ENCODE data around the gene CADM1. TPM values are rescaled to one million over a fixed set of nuclear protein-coding genes. Genes with fewer than 3 reads are reported as not detected.

CADM1 gene
- total RNA-seq, 1 experiment from 2014 or later: 0.79 TPM

- H3K27me3 ChIP-seq (ENCODE audit: insufficient read depth, low read length): no peaks in the 10 kb centered on the region
- no peak overlapping the region for H3K4me2 ChIP-seq (ENCODE audit: low read length)
- no peaks in the 10 kb centered on the region for H3K36me3 ChIP-seq (ENCODE audit: control insufficient read depth in 1 of 2, insufficient read depth in 2 of 2, low read length in 2 of 2)
- H3K4me3 ChIP-seq (replicated peaks in 1 of 2; ENCODE audit: low read depth in 1 of 2, low read length in 2 of 2): no peak overlapping the region
- no peaks in the 10 kb centered on the region for H3K4me1 ChIP-seq (ENCODE audit: control insufficient read depth in 1 of 2, insufficient read depth in 2 of 2, low read length in 2 of 2)
- TF ChIP-seq REST (IDR thresholded peaks at IDR 0.05; ENCODE audit: low read depth): no peak
- TF ChIP-seq ZNF274 (IDR thresholded peaks at IDR 0.05; ENCODE audit: low read depth, low read length): no peak
- no peak for TF ChIP-seq JUND (IDR thresholded peaks at IDR 0.05)
- TF ChIP-seq ZFX (IDR thresholded peaks at IDR 0.05): no peak
- TF ChIP-seq CTCF (IDR thresholded peaks at IDR 0.05 in 2 of 3, conservative IDR thresholded peaks at IDR 0.05 in 1 of 3; ENCODE audit: borderline replicate concordance in 1 of 3, insufficient read depth in 1 of 3, low read depth in 2 of 3, low read length in 2 of 3): no peak
- no peak for TF ChIP-seq ZBTB33 (IDR thresholded peaks at IDR 0.05; ENCODE audit: extremely low read depth, insufficient replicate concordance, low read length)
- no peak for TF ChIP-seq MAX (IDR thresholded peaks at IDR 0.05)
- TF ChIP-seq ATF3 (IDR thresholded peaks at IDR 0.05): no peak
- no peak for TF ChIP-seq SIN3A (IDR thresholded peaks at IDR 0.05; ENCODE audit: low read depth)
- TF ChIP-seq POLR2AphosphoS5 (IDR thresholded peaks at IDR 0.05; ENCODE audit: low read depth, low read length): no peak
- no peak for TF ChIP-seq CBX3 (IDR thresholded peaks at IDR 0.05; ENCODE audit: low read depth)
- no peak for TF ChIP-seq ELF1 (IDR thresholded peaks at IDR 0.05; ENCODE audit: borderline replicate concordance, low read depth)
- ChIA-PET POLR2A (no interaction called here), RAD21 (ENCODE audit: low non-redundant PET in 1 of 2, low total read pairs in 2 of 2, uncharacterized antibody in 2 of 2, unreplicated experiment in 2 of 2) (no interaction called here), CTCF (no interaction called here)
- BruUV-seq (replicated peaks): no TSS peak
- DNase-seq (ENCODE audit: low read depth, low spot score) (no peak), ATAC-seq (no peak)
- H4K20me1 ChIP-seq (ENCODE audit: insufficient read depth): no peaks in the 10 kb centered on the region; the same call in 1 of the 2 replicates
- H3K9me3 ChIP-seq (ENCODE audit: control insufficient read depth in 1 of 2, insufficient read depth in 1 of 2, low read depth in 1 of 2, low read length in 2 of 2): peaks cover 0 to 4% of the 10 kb centered on the region in 2 experiments; a peak in 2 of 4 replicates
- no peak overlapping the region for H2AFZ ChIP-seq (ENCODE audit: low read depth, low read length, poor library complexity, severe bottlenecking)
- H3K27ac ChIP-seq (ENCODE audit: low read depth, low read length): no peak overlapping the region
- no peaks in the 10 kb centered on the region for H3K9me2 ChIP-seq (ENCODE audit: insufficient read depth)
- intact Hi-C loops (cut with micrococcal nuclease): no loop called here
- H3K9ac ChIP-seq (ENCODE audit: low read length): no peak overlapping the region
- H3K79me2 ChIP-seq (ENCODE audit: insufficient read depth, low read length): no peaks in the 10 kb centered on the region
Observed at GRCh38 chr11:115503083-115503885, 931 bp downstream of the CADM1 start.

Measured in HCT116 (cell line).